Cardiac fibroblast (primary cell): ENCODE results near the gene ADGRG6.
A peak's percentile ranks its signal among the peaks of the same experiment; 100 is the strongest.

Experiments
- DNase-seq, 2 donors: peaks; one replicate each; pipeline versions ENCODE4 v3.0.0 to v3.0.0-alpha.2; 2010; ENCODE audit warnings: low read depth in 2 of 2
- H3K4me3 ChIP-seq, 2 donors: replicated peaks in 1 of 2; 1 replicate in 1 of 2; 2 replicates in 1 of 2; pipeline ENCODE4 v1.5.1; 2011; ENCODE audit warnings: low read depth in 2 of 2, low read length in 2 of 2, mild to moderate bottlenecking in 2 of 2, moderate library complexity in 1 of 2
- CTCF ChIP-seq: IDR thresholded peaks from one replicate; pipeline ENCODE4 v1.5.1; 2011; ENCODE audit warnings: low read depth, mild to moderate bottlenecking, low read length, inconsistent platforms

The ADGRG6 gene

GRCh38 chr6:142325111-142325510, 23.3 kb downstream of the ADGRG6 start:
- no peak overlapping the region for H3K4me3 ChIP-seq
- TF ChIP-seq CTCF = no peak
- no peak for DNase-seq

DNA sequence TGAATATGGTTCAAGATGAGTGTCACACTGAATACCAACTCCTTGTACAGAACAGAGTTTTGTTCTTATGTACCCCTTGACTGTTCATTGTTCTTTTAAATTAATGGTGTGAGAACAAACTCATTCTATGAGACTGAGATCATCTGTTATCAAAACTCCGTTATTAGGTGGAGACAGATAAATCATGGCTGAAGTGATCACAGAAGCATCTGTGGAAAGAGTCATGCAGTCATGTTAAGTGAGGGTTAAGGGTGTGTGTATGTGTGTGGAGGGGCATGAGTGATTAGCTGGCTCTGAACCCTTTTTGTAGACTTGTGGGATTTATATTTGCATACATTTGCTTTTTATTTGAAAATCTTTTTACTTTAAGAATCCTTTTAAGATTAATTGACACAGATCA, 24.7 kb downstream of the ADGRG6 start:
- H3K4me3 ChIP-seq = no peak overlapping the region
- no peak for TF ChIP-seq CTCF
- DNase-seq = no peak

DNA sequence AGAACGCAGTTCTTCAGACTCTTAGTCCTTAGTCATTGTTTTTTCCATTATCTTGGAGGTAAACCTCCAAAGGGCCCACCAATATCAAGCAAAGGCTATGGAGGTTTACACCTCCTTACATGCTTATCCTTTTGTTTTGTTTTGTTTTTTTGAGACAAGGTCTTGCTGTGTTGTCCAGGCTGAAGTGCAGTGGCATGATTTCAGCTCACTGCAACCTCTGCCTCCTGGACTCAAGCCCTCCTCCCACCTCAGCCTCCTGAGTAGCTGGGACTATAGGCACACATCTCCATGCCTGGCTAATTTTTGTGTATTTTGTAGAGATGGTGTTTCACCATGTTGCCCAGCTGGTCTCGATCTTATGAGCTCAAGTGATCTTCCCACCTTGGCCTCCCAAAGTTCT, 26.3 kb downstream of the ADGRG6 start:
- no peak for TF ChIP-seq CTCF
- no peak overlapping the region for H3K4me3 ChIP-seq
- DNase-seq = no peak

- TF ChIP-seq CTCF = no peak
- DNase-seq = no peak
Measured at GRCh38 chr6:142329486-142330113, 27.8 kb downstream of the ADGRG6 start.

GRCh38 chr6:142331075-142331551, 29.3 kb downstream of the ADGRG6 start:
- no peak overlapping the region for H3K4me3 ChIP-seq
- TF ChIP-seq CTCF = no peak
- peak; percentile 32 to 43 for DNase-seq

More at GRCh38 chr6:142329486-142330113, 27.8 kb downstream of the ADGRG6 start:
- no peak overlapping the region for H3K4me3 ChIP-seq

DNA sequence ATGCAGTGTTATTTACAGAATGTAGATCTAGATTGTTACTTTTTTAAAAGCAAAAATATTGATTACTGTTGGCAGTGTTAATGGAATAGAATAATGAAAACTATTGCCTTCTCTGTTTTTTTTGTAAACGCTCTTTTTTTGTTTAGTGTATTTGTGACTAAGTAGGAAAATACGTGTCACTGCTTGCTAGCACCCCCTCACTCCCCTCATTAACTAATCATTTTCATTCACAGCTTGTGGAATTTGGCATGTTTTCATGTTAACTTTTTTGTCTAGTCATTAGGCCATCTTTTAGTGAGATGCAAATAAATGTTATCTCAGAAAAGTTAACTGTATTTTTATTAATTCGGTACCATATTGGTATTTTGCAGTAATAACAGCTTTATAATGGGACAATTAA, 29.8 kb downstream of the ADGRG6 start:
- TF ChIP-seq CTCF = no peak
- H3K4me3 ChIP-seq = no peak overlapping the region
- DNase-seq = no peak

- TF ChIP-seq CTCF = no peak
- no peak overlapping the region for H3K4me3 ChIP-seq
- DNase-seq = no peak
Measured at GRCh38 chr6:142332393-142333098, 30.7 kb downstream of the ADGRG6 start.
